ENCODE data around the gene AHNAK.

DNA sequence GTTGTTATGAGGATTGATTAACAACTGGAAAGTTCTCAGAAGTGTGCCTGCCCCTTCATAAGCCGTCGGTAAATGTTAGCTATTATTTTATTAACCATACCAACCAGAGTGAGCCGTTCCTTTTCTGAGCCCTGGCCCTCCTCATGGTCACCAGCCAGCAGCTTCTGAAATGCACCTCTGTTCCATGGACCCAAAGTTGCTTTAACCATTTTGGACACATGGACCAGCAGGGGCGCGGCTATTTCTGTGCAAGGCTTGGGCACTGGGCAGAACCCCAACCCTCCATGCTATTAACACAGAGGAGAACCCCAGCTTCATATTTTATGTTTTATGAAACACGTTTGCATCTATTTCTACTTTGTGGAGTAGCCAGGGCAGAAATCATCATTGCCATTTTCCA, 146.3 kb downstream of the AHNAK start:
- no peak for TF ChIP-seq POLR2A (IDR thresholded peaks at IDR 0.05)
- TF ChIP-seq, protein P1, sequence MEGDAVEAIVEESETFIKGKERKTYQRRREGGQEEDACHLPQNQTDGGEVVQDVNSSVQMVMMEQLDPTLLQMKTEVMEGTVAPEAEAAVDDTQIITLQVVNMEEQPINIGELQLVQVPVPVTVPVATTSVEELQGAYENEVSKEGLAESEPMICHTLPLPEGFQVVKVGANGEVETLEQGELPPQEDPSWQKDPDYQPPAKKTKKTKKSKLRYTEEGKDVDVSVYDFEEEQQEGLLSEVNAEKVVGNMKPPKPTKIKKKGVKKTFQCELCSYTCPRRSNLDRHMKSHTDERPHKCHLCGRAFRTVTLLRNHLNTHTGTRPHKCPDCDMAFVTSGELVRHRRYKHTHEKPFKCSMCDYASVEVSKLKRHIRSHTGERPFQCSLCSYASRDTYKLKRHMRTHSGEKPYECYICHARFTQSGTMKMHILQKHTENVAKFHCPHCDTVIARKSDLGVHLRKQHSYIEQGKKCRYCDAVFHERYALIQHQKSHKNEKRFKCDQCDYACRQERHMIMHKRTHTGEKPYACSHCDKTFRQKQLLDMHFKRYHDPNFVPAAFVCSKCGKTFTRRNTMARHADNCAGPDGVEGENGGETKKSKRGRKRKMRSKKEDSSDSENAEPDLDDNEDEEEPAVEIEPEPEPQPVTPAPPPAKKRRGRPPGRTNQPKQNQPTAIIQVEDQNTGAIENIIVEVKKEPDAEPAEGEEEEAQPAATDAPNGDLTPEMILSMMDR (IDR thresholded peaks at IDR 0.05), result no peak

Measured in thyroid gland (tissue), 4 donors.